ENCODE data around the gene SIRT1.
"Not testable (repeated sequence)": the region's sequence is repeated elsewhere in the genome, so short reads cannot be mapped to it uniquely, and the experiment has no call there.

GRCh38 chr10:67877421-67877820, 7.0 kb upstream of the SIRT1 start:
- not testable (repeated sequence) for TF ChIP-seq CTCF (conservative IDR thresholded peaks at IDR 0.05 in 1 of 2, IDR thresholded peaks at IDR 0.05 in 1 of 2; ENCODE audit: low read depth in 1 of 2, low read length in 2 of 2); EZH2 (IDR thresholded peaks at IDR 0.05; ENCODE audit: low read length, missing control alignments)

Measured in fibroblast of lung (primary cell).